ENCODE results near the gene CPEB1.
"Not testable (repeated sequence)": the region's sequence is repeated elsewhere in the genome, so short reads cannot be mapped to it uniquely, and the experiment has no call there.

CPEB1 gene

GRCh38 chr15:82648257-82649103, 1.3 kb upstream of the CPEB1 start:
- DNase-seq, result no peak

DNA sequence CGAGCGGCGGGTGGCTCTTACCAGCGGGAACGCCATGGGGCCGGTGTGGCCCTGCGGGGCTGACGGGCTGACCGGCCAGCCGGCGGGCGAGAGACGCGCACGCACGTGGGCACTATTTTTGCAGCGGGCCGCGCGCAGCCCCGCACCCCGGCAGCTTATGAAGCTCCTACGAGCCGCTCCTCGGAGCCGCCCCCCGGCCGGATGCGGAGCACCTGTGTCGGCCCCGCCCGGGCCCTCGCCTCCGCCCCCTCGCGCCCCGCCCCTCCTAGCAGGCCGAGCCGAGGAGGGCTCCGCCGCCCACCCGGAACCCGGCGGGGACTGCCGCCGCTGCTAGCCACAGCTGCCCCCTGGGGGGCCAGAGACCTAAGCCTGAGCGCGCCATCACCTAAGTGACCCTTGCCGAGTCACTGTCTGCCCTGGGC, 683 bp upstream of the CPEB1 start:
- no peak for DNase-seq

DNA sequence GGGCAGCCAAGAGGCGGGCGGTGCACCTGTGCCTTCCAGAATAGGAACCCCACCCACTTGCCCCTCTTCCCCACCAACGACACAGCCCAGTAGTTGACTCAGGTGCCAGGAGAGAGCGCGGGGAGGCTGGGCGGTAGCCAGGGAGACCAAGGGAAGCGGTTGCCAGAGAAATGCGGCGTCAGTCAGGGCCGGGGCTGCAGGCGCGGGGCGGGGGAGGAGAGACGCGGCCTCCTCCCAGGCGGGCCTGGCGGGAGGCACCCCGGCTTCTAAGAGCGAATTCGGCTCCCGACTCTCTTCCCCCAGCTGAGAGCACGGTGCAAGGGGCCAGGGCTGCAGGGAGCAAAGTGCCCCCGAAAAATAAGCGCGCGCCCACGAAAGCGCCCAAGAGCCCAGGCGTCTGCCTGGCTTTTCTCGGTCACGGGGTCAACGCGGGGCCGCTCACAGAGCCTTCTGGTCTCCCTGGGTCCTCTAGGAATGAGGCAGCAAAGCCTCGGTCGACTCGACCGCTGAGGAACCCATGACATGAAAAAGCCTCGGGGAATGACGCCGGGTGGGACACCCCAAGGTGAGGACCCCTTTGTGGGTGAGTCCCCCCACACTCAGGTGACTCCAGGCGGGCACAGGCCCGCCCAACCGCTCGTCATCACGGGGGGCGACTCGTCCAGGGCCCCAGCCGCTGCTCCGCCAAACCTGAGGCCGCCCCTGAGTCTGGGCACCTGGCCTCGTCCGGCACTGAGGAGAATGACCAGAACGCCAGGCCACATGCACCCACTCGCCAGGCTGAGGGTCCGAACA, 716 bp downstream of the CPEB1 start:
- no peak for DNase-seq

DNA sequence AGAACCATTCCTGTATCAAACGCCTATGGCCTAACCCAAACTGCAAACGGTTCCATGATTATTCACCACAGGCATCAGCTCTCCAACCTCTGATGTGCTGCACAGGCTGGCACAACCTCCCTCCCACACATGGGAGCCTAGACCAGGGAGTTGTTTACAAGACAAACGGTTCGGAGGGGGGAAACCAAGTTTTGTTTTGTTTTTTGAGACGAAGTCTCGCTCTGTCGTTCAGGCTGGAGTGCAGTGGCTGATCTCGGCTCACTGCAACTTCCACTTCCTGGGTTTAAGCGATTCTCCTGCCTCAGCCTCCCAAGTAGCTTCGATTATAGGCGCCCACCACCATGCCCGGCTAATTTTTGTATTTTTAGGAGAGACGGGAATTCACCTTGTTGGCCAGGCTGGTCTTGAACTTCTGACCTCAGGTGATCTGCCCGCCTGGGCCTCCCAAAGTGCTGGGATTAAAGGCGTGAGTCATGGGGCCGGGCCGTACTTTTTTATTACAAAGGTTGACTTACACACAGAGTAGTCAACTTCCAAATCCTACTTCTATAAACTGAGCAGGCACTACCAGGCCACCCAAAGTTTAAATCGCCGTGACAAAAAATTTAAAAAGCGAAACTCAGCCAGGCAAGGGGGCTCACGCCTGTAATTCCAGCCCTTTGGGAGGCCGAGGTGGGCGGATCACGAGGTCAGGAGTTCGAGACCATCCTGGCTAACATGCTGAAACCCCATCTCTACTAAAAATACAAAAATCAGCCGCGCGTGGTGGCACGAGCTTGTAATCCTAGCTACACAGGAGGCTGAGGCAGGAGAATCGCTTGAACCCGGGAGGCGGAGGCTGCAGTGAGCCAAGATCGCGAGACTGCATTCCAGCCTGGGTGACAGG, 2.0 kb downstream of the CPEB1 start:
- DNase-seq, result not testable (repeated sequence)

DNA sequence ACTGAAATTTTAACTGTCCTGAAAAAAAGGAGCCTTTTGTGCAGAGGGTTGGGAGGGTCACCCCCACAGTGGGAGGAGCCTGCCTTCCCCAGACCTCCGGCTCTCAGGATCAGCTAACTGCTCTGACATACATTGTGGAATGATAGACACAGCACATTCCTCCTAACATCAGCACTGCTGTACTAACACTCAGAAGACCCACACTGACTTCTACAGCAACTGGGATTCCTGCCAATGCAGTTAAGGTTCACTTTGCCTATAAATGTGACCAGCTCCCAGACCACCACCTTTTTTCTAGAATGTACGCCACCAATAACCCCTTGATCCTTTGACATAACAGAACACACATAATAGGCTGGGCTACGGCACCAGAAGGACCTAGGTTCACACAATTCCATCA, 3.2 kb downstream of the CPEB1 start:
- DNase-seq, result no peak

- no peak for DNase-seq
These were observed 4.5 kb downstream of the CPEB1 start for GRCh38 chr15:82642656-82643055.

- no peak for DNase-seq
These were observed 5.9 kb downstream of the CPEB1 start for GRCh38 chr15:82641129-82641798.

- no peak for DNase-seq
These were observed 6.5 kb downstream of the CPEB1 start for GRCh38 chr15:82640672-82641071.

DNA sequence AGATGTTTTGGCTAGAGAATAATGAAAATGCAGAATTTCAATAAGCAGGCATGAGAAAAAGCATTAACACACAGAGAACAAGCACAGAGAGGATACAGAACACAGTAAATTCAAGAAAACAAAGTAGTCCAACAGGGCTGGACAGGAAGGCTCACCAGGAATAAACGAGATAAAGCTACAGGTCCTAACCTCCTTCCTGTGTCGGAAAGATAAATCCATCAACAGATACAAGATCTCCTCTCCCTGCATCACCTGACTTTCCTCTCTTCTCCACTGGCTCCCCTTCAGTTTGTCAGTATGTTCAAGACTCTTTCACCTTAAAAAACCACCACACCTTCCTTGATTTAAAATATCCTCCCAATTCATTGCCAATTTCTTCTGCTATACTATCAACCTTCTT, 11.4 kb downstream of the CPEB1 start:
- DNase-seq, result no peak

DNA sequence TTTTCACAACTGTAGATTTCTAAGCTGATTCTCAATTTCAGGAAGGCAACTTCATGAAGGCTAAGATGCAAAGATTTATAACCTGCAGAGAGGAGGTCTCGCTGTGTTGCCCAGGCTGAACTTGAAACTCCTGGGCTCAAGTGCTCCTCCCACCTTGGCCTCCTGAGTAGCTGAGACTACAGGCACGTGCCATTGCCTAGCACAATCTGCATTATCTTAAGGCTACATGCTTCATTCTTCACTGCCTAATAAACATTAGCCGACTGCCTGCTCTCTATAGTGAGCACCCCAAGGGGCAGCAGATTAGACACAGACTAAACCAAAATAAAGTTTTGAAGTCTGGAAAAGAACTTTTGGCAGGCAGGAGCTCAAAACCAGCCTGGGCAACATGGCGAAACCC, 17.1 kb downstream of the CPEB1 start:
- no peak for DNase-seq

- no peak for DNase-seq
These were observed 22.0 kb downstream of the CPEB1 start for GRCh38 chr15:82625136-82625535.

DNA sequence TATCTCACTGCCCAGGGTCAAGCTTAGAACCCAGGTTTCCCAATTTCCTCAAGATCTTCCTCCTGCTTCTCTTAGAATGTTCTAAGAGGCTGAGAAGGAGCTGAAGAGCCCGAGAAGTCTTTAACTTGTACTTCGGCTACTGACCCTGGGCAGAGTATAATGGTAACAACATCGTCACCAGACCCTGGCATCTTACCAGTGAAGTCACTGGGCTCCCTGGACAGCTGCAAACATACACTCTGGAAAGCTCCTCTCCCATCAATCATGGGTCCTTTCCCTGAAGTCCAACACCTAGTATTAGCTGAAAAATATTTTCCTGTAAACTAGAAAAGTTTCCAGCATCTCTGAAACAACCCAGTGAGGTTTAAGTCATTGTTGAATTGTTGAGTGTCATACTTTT, 22.7 kb downstream of the CPEB1 start:
- no peak for DNase-seq

DNA sequence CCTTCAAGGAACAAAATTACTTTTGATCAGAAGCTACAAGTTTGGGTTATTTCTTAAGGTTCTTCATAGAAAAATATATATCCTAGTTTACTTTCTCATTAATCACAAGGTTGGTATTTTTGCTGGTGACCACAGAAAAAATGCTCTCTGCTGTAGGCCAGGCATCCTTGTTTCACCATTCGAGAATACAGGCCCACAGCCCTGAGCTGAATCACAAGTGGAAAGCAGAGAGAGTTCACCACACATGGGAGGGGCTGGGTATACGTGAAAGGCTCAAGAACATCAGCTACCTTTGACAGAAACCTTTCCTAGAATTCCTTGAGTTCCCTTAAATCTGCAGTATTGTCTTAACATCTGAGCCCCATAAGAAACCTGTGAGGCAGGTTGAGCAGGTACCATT, 23.2 kb downstream of the CPEB1 start:
- DNase-seq, result no peak

GRCh38 chr15:82621970-82622369, 25.2 kb downstream of the CPEB1 start:
- no peak for DNase-seq

- no peak for DNase-seq
These were observed 33.4 kb downstream of the CPEB1 start for GRCh38 chr15:82613747-82614146.

DNA sequence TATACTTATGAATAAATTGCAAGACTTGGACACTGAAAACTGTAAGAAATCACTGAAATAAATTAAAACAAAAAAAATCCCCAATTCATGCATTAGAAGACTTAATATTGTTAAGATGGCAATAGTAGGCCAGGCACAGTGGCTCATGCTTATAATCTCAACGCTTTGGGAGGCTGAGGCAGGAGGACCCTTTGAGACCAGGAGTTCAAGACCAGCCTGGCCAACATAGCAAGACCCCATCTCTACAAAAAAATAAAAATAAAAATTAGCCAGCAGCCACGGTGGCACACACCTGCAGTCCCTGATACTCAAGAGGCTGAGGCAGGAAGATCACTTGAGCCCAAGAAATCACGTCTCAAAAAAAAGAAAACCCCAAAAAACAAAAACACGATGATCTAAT, 35.8 kb downstream of the CPEB1 start:
- DNase-seq, result no peak

- no peak for DNase-seq
These were observed 45.0 kb downstream of the CPEB1 start for GRCh38 chr15:82602195-82602594.

GRCh38 chr15:82599862-82600261, 47.3 kb downstream of the CPEB1 start:
- no peak for DNase-seq

- no peak for DNase-seq
These were observed 49.3 kb downstream of the CPEB1 start for GRCh38 chr15:82597815-82598214.

DNA sequence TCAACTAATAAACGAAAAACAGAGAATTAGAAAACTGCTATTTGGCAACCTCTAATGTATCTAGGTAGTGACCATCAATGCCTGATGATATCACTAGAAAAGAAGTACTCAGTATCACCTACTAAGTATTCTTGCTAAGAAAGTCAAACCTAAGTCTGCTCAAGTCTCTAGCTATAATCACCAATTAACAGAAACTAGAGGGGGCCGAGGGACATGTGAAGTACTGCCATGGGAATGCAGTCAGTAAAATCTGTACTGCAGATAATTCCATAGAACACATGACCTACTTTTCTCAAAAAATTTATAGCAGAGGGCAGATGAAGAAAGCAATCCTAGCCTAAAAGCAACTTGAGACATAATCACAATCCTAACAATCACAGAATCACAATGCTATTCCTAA, 51.4 kb downstream of the CPEB1 start:
- DNase-seq, result no peak

- no peak for DNase-seq
These were observed 52.0 kb downstream of the CPEB1 start for GRCh38 chr15:82595203-82595602.

DNA sequence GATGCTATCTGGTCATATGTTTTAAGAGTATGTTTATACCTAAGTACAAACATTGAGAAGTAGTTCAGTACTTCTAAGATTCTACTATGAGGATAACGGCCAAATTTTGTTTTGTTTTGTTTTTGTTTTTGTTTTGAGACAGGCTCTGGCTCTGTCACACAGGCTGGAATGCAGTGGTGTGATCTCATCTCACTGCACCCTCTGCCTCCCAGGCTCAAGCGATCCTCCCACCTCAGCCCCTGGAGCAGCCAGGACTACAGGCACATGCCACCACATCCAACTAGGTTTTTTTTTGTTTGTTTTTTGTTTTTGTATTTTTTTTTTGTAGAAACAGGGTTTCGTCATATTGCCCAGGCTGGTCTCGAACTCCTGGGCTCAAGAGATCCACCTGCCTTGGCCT, 59.4 kb downstream of the CPEB1 start:
- no peak for DNase-seq

- DNase-seq, result no peak
These were observed 62.1 kb downstream of the CPEB1 start for GRCh38 chr15:82585072-82585471.
